Naive thymus-derived CD4-positive, alpha-beta T cell (primary cell): Measurements from ENCODE around the gene ERICH3. TPM values are rescaled to one million over a fixed set of nuclear protein-coding genes. Genes with fewer than 3 reads are reported as not detected.
"Not testable (repeated sequence)": the region's sequence is repeated elsewhere in the genome, so short reads cannot be mapped to it uniquely, and the experiment has no call there.

Experiments used
- ATAC-seq: fragments of 150-1000 bp; cut with Tn5 transposase; 2 replicates; pipeline ENCODE4 v1.10.0; 2021; ENCODE audit warnings: mild to moderate bottlenecking, moderate library complexity
- CTCF ChIA-PET: fragments of 350-600 bp; sonication (Branson Sonifier 250); formaldehyde crosslinking; loops from one replicate; lab custom pipeline; 2021; ENCODE audit warnings: antibody characterized with exemption; lab: Charles Lee
- POLR2A ChIA-PET: fragments of 350-600 bp; sonication (Branson Sonifier 250); formaldehyde crosslinking; loops from one replicate; lab custom pipeline; 2021; ENCODE audit warnings: antibody characterized with exemption, inconsistent platforms; lab: Charles Lee
- DNase-seq, 9 donors: peaks; one replicate each; pipeline versions ENCODE4 v3.0.0 to v3.0.0-alpha.2; 2020 to 2022; ENCODE audit warnings: mixed read lengths in 1 of 9
- H3K27ac ChIP-seq: one replicate; pipeline ENCODE4 v1.7.0; 2013; ENCODE audit warnings: mild to moderate bottlenecking, low read depth, low read length, moderate library complexity
- H3K27me3 ChIP-seq, 2 donors: one replicate each; pipeline ENCODE4 v1.7.0; 2013; ENCODE audit warnings: low read length in 2 of 2, mild to moderate bottlenecking in 2 of 2, moderate library complexity in 2 of 2; ENCODE audit not compliant: control insufficient read depth in 2 of 2, insufficient read depth in 2 of 2
- H3K36me3 ChIP-seq, 3 experiments: 1 replicate in 2 of 3; 2 replicates in 1 of 3; pipeline ENCODE4 v1.7.0; 2013; ENCODE audit warnings: low read length in 3 of 3, mild to moderate bottlenecking in 3 of 3, moderate library complexity in 1 of 3; ENCODE audit not compliant: insufficient read depth in 3 of 3, control insufficient read depth in 2 of 3
- H3K4me1 ChIP-seq, 2 donors: one replicate each; pipeline ENCODE4 v1.7.0; 2013; ENCODE audit warnings: low read length in 2 of 2, mild to moderate bottlenecking in 2 of 2, moderate library complexity in 1 of 2; ENCODE audit not compliant: control insufficient read depth in 2 of 2, insufficient read depth in 2 of 2
- H3K4me3 ChIP-seq: 2 replicates; pipeline ENCODE4 v1.7.0; 2013; ENCODE audit warnings: mild to moderate bottlenecking, low read length
- H3K9me3 ChIP-seq, 3 experiments: 1 replicate in 2 of 3; 2 replicates in 1 of 3; pipeline ENCODE4 v1.7.0; 2013; ENCODE audit warnings: low read length in 3 of 3; ENCODE audit not compliant: control insufficient read depth in 2 of 3
- H3K27ac Mint-ChIP-seq, 9 donors: one replicate each; pipeline ENCODE4 v1.8.0; 2020 to 2022; ENCODE audit warnings: mixed read lengths in 9 of 9, mild to moderate bottlenecking in 8 of 9, moderate library complexity in 5 of 9, inconsistent platforms in 2 of 9
- H3K27me3 Mint-ChIP-seq, 5 donors: one replicate each; pipeline ENCODE4 v1.8.0; 2021 to 2022; ENCODE audit warnings: mixed read lengths in 5 of 5, mild to moderate bottlenecking in 1 of 5
- H3K36me3 Mint-ChIP-seq, 5 donors: one replicate each; pipeline ENCODE4 v1.8.0; 2020 to 2022; ENCODE audit warnings: mixed read lengths in 5 of 5, mild to moderate bottlenecking in 3 of 5, inconsistent platforms in 1 of 5
- H3K4me1 Mint-ChIP-seq, 7 donors: one replicate each; pipeline ENCODE4 v1.8.0; 2020 to 2022; ENCODE audit warnings: mixed read lengths in 7 of 7, mild to moderate bottlenecking in 3 of 7, inconsistent platforms in 1 of 7
- H3K4me3 Mint-ChIP-seq, 10 donors: one replicate each; pipeline ENCODE4 v1.8.0; 2020 to 2022; ENCODE audit warnings: mild to moderate bottlenecking in 10 of 10, mixed read lengths in 10 of 10, moderate library complexity in 6 of 10, inconsistent platforms in 2 of 10
- H3K9me3 Mint-ChIP-seq, 11 donors: one replicate each; pipeline ENCODE4 v1.8.0; 2020 to 2022; ENCODE audit warnings: mixed read lengths in 11 of 11, mild to moderate bottlenecking in 4 of 11, inconsistent platforms in 1 of 11, moderate library complexity in 1 of 11
- intact Hi-C, 2 donors: fragments of 100-400 bp; cut with micrococcal nuclease; formaldehyde crosslinking; loops; one replicate each; pipeline ENCODE4 v1.15.1; 2023
- polyA plus RNA-seq, 2 donors: library from polyadenylated mRNA; unstranded; fragments of 300-500 nt; fragmentation: Illumina TruSeq; gene quantifications; one replicate each; pipeline ENCODE4 v1.2.3, GENCODE V29; 2021
- total RNA-seq, 6 experiments: library from RNA in 5 of 6; stranded (reverse) in 5 of 6; gene quantifications; 1 replicate in 5 of 6; 2 replicates in 1 of 6; pipeline ENCODE4 v1.2.3 and lab custom pipeline; 2021 to 2026

ERICH3 gene
- total and polyA plus RNA-seq, 7 experiments from 2014 or later = not detected

DNA sequence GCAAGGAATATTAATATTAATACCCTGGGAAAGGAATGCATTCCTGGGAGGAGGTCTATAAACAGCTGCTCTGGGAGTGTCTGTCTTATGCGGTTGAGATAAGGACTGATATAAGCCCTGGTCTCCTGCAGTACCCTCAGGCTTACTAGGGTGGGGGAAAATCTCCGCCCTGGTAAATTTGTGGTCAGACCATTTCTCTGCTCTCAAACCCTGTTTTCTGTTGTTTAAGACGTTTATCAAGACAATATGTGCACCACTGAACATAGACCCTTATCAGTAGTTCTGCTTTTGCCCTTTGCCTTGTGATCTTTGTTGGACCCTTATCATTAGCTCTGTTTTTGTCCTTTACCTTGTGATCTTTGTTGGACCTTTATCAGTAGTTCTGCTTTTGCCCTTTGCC lies 2.7 kb downstream of the ERICH3 start:
- H3K9me3 ChIP-seq, H3K36me3 ChIP-seq, H3K4me1 ChIP-seq, DNase-seq, H3K4me3 ChIP-seq, intact Hi-C loops, H3K27ac ChIP-seq, POLR2A ChIA-PET, ATAC-seq, H3K4me1 Mint-ChIP-seq, H3K27me3 ChIP-seq, H3K36me3 Mint-ChIP-seq, H3K27ac Mint-ChIP-seq, CTCF ChIA-PET, H3K4me3 Mint-ChIP-seq: not testable (repeated sequence)
- peaks cover 0 to 24% (median 6%) of the 10 kb centered on the region in 11 donors for H3K9me3 Mint-ChIP-seq
- peaks cover 32 to 58% (median 44%) of the 10 kb centered on the region in 5 donors for H3K27me3 Mint-ChIP-seq

DNA sequence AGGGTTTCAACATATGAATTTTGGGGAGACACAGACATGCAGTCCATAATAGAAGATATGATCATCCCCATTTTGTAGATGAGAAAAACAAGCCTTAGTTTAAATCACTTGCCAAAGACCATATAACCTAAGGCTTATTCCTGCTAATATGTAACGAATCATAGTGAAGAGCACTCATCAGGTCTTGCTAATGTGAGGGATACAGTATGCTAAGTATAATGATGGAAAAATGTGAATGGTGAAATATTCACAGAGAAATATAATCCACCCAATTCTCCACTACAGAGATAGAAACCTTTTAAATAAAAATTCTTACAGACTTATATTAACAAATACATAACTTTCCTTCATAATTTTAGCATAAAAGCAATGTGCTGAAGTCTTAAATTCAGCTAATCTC lies 18.9 kb downstream of the ERICH3 start:
- DNase-seq (no peak), ATAC-seq (no peak)
- H3K27me3 Mint-ChIP-seq = peaks cover 0 to 21% (median 15%) of the 10 kb centered on the region in 5 donors
- Histone ChIP-seq H3K27me3 (no peaks in the 10 kb centered on the region), H3K4me1 (no peaks in the 10 kb centered on the region), H3K36me3 (no peaks in the 10 kb centered on the region), H3K9me3 (no peaks in the 10 kb centered on the region), H3K4me3 (no peak overlapping the region), H3K27ac (no peak overlapping the region)
- peaks cover 0 to 3% (median 1%) of the 10 kb centered on the region in 11 donors for H3K9me3 Mint-ChIP-seq
- ChIA-PET POLR2A (no interaction called here), CTCF (interaction anchor here (0.5 kb wide), 1 partner anchor 43 kb away, joined by 3 read pairs; no protein-coding TSS in a partner anchor)
- peaks cover 0 to 6% (median 0%) of the 10 kb centered on the region in 7 donors for H3K4me1 Mint-ChIP-seq
- H3K27ac Mint-ChIP-seq = no peak overlapping the region
- no peak overlapping the region for H3K4me3 Mint-ChIP-seq
- no peaks in the 10 kb centered on the region for H3K36me3 Mint-ChIP-seq
- intact Hi-C loops = no loop called here

DNA sequence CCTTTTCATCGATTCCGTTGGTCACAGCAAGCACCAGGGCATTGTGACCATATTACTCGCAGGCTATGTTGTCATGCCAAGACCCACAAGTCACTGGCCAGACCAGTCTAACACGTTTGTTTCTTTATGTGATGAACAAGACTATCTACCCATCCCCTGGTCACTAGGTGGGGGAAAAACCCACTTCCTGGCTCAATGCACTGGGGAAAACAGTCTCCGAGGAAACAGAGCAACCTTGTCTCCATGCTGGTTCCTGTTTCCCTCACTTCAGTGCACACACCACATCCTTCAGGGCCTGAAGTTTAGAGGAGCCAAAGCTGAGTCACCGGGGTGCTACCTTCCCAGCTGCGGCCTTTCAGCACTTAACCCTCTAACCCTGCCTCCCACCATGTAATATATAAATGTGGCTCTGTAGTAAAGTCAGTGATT lies 20.9 kb downstream of the ERICH3 start:
- Histone ChIP-seq H3K27me3 (no peaks in the 10 kb centered on the region), H3K36me3 (no peaks in the 10 kb centered on the region), H3K9me3 (no peaks in the 10 kb centered on the region), H3K4me3 (no peak overlapping the region), H3K27ac (no peak overlapping the region), H3K4me1 (no peaks in the 10 kb centered on the region)
- DNase-seq = no peak
- no peak overlapping the region for H3K4me3 Mint-ChIP-seq
- peaks cover 0 to 15% (median 12%) of the 10 kb centered on the region in 5 donors for H3K27me3 Mint-ChIP-seq
- peaks cover 0 to 6% (median 0%) of the 10 kb centered on the region in 7 donors for H3K4me1 Mint-ChIP-seq
- intact Hi-C loops = no loop called here
- no peak overlapping the region for H3K27ac Mint-ChIP-seq
- ATAC-seq = peak; percentile 29
- H3K9me3 Mint-ChIP-seq = peaks cover 0 to 1% (median 0%) of the 10 kb centered on the region in 11 donors
- CTCF ChIA-PET = no interaction called here
- no peaks in the 10 kb centered on the region for H3K36me3 Mint-ChIP-seq
- POLR2A ChIA-PET = no interaction called here

DNA sequence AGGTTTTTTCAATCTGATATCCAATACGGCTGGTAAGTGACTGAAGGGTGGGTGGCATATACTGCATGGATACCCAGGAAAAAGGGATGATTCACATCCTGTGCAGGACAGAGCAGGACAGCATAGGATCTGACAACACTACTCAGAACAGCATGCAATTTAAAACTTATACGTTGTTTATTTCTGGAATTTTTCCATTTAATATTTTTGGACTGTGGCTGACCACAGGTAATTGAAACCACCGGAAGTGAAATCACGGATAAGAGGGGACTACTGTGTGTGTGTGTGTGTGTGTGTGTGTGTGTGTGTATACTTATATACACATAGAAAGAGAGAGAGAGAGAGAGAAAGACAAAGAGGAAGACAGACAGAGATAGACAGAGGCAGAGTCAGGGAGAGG lies 23.0 kb downstream of the ERICH3 start:
- Histone ChIP-seq H3K4me1 (no peaks in the 10 kb centered on the region), H3K9me3 (no peaks in the 10 kb centered on the region), H3K27me3 (no peaks in the 10 kb centered on the region), H3K36me3 (no peaks in the 10 kb centered on the region), H3K27ac (no peak overlapping the region), H3K4me3 (no peak overlapping the region)
- ATAC-seq = no peak
- CTCF ChIA-PET = no interaction called here
- Mint-ChIP-seq H3K4me1 (peaks cover 0 to 6% (median 0%) of the 10 kb centered on the region in 7 donors), H3K9me3 (peaks cover 0 to 1% (median 0%) of the 10 kb centered on the region in 11 donors), H3K27ac (no peak overlapping the region), H3K27me3 (peaks cover 0 to 14% (median 4%) of the 10 kb centered on the region in 5 donors), H3K36me3 (no peaks in the 10 kb centered on the region), H3K4me3 (no peak overlapping the region)
- intact Hi-C loops = no loop called here
- POLR2A ChIA-PET = no interaction called here
- no peak for DNase-seq

DNA sequence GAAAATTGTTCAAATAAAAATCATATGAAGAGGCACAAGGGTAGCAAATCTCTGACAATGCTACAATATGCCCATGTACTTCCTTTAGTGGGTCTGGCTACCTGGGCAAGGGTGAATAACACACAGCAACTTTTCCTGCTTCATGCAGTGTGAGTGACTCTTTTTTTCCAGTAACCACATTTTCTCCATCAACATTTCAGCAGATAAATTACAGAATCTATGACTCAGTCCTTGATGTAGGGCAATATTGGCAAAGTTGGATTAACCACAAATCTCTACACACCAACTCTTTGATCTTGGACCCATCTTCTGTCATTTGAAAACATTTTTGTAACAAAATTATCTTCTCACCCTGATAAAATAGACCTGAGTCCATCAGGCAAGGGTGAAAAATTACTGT lies 31.7 kb downstream of the ERICH3 start:
- ChIA-PET CTCF (no interaction called here), POLR2A (no interaction called here)
- DNase-seq = no peak

DNA sequence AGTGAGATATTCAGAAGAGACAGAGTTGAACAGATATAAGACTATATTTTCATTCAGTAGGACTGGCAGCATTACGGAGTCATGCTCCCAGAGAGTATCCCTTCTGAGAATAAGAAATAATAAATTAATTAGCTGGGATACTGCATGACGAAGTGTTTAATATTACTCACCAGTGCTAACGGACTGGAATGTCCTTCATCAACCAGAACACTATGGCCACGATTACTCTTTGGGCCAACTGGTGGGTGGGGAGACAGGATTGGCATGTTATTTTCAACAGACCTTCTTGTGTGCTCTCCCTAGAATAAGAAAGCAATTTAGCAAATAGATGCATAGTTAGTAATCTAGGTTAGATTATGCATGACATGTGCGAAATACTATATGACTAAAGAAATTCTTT lies 32.4 kb downstream of the ERICH3 start:
- Histone ChIP-seq H3K4me1 (no peaks in the 10 kb centered on the region), H3K4me3 (no peak overlapping the region), H3K36me3 (no peaks in the 10 kb centered on the region), H3K9me3 (no peaks in the 10 kb centered on the region), H3K27ac (no peak overlapping the region), H3K27me3 (no peaks in the 10 kb centered on the region)
- Mint-ChIP-seq H3K9me3 (peaks cover 0 to 12% (median 0%) of the 10 kb centered on the region in 11 donors), H3K36me3 (peaks cover 0 to 6% (median 0%) of the 10 kb centered on the region in 5 donors), H3K4me3 (no peak overlapping the region), H3K27me3 (peaks cover 0 to 22% (median 0%) of the 10 kb centered on the region in 5 donors), H3K4me1 (no peaks in the 10 kb centered on the region), H3K27ac (no peak overlapping the region)
- no peak for DNase-seq
- intact Hi-C loops = no loop called here
- ChIA-PET POLR2A (no interaction called here), CTCF (no interaction called here)
- no peak for ATAC-seq

More for the DNA sequence above, 31.7 kb downstream of the ERICH3 start:
- no peak for ATAC-seq
- no peaks in the 10 kb centered on the region for H3K9me3 ChIP-seq
- Mint-ChIP-seq H3K4me3 (no peak overlapping the region), H3K4me1 (no peaks in the 10 kb centered on the region), H3K27ac (no peak overlapping the region), H3K27me3 (peaks cover 0 to 22% (median 0%) of the 10 kb centered on the region in 5 donors), H3K36me3 (peaks cover 0 to 6% (median 0%) of the 10 kb centered on the region in 5 donors), H3K9me3 (peaks cover 0 to 12% (median 0%) of the 10 kb centered on the region in 11 donors)
- H3K36me3 ChIP-seq = no peaks in the 10 kb centered on the region
- intact Hi-C loops = no loop called here
- H3K4me3 ChIP-seq = no peak overlapping the region
- H3K4me1 ChIP-seq = no peaks in the 10 kb centered on the region
- no peak overlapping the region for H3K27ac ChIP-seq
- no peaks in the 10 kb centered on the region for H3K27me3 ChIP-seq

DNA sequence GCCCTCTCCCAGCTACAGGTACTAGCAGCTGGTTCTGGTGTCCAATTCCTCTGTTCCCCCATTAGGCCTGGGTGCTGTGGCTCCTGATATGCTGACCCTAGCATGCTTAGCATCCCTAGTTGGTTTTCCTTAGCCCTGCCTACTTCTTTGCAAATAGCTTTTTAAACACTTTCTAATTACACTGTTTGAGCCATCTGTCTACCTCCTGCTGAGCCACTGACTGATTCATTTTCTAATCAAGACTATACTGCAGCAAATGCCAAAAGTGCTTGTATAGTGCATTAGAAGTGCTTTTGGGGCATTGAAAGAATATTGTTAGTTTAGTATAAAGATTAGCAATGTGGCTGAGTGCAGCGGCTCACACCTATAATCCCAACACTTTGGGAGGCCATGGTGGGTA lies 36.3 kb downstream of the ERICH3 start:
- ATAC-seq = no peak
- intact Hi-C loops = no loop called here
- no peaks in the 10 kb centered on the region for H3K9me3 ChIP-seq
- H3K36me3 ChIP-seq = no peaks in the 10 kb centered on the region
- Mint-ChIP-seq H3K27me3 (peaks cover 0 to 13% (median 5%) of the 10 kb centered on the region in 5 donors), H3K27ac (no peak overlapping the region), H3K36me3 (no peaks in the 10 kb centered on the region), H3K4me3 (no peak overlapping the region), H3K4me1 (no peaks in the 10 kb centered on the region), H3K9me3 (peaks cover 0 to 2% (median 0%) of the 10 kb centered on the region in 11 donors)
- no peak for DNase-seq
- ChIA-PET CTCF (no interaction called here), POLR2A (no interaction called here)
- no peak overlapping the region for H3K4me3 ChIP-seq
- H3K4me1 ChIP-seq = no peaks in the 10 kb centered on the region
- no peaks in the 10 kb centered on the region for H3K27me3 ChIP-seq
- no peak overlapping the region for H3K27ac ChIP-seq
